ENCODE results near the gene TMEM232. TPM values are rescaled to one million over a fixed set of nuclear protein-coding genes. Genes with fewer than 3 reads are reported as not detected.

Gene TMEM232
- total and polyA plus RNA-seq, 2 donors (not counting 3 experiments of a cell fraction or from before 2014, with no cell fraction given) = 0.17 to 0.38 TPM

- FAIRE-seq (no peak), DNase-seq (ENCODE audit: low read depth, low spot score) (no peak)
- Histone ChIP-seq H3K4me2 (ENCODE audit: insufficient read depth, low read length) (no peak overlapping the region), H4K20me1 (replicated peaks; ENCODE audit: control insufficient read depth, extremely low read depth, insufficient read depth, low read length) (no peaks in the 10 kb centered on the region), H3K79me2 (ENCODE audit: control insufficient read depth, insufficient read depth, low read length) (no peaks in the 10 kb centered on the region), H3K9me3 (replicated peaks; ENCODE audit: control insufficient read depth, insufficient read depth, low read length) (no peaks in the 10 kb centered on the region), H3K27ac (ENCODE audit: insufficient read depth, low read depth, low read length) (no peak overlapping the region), H3K36me3 (ENCODE audit: control insufficient read depth in 2 of 2, extremely low read depth in 1 of 2, insufficient read depth in 2 of 2, low read length in 2 of 2) (no peaks in the 10 kb centered on the region), H3K9me1 (replicated peaks; ENCODE audit: control insufficient read depth, extremely low read depth, insufficient read depth, low read length) (no peaks in the 10 kb centered on the region), H3K4me3 (replicated peaks in 1 of 3; ENCODE audit: insufficient read depth in 1 of 3, low read depth in 1 of 3, low read length in 3 of 3) (no peak overlapping the region), H3K27me3 (ENCODE audit: control insufficient read depth in 2 of 2, insufficient read depth in 2 of 2, low read length in 2 of 2) (no peaks in the 10 kb centered on the region), H3K9ac (replicated peaks; ENCODE audit: extremely low read depth, insufficient read depth, low read length) (no peak overlapping the region), H2AFZ (ENCODE audit: low read depth, low read length) (no peak overlapping the region), H3K4me1 (ENCODE audit: control insufficient read depth, extremely low read depth, insufficient read depth, low read length) (no peaks in the 10 kb centered on the region)
- no peak for TF ChIP-seq POLR2AphosphoS5 (IDR thresholded peaks at IDR 0.05; ENCODE audit: insufficient read depth, low read depth, low read length)
- TF ChIP-seq GATA2 (IDR thresholded peaks at IDR 0.05; ENCODE audit: insufficient read depth, insufficient read length, low read depth, low read length) = no peak
- TF ChIP-seq MAX (IDR thresholded peaks at IDR 0.05; ENCODE audit: insufficient read depth, insufficient read length) = no peak
- no peak for TF ChIP-seq POLR2A (IDR thresholded peaks at IDR 0.05; ENCODE audit: low read depth, low read length)
- no peak for TF ChIP-seq MYC (IDR thresholded peaks at IDR 0.05; ENCODE audit: low read depth, low read length)
- TF ChIP-seq EZH2 (IDR thresholded peaks at IDR 0.05; ENCODE audit: borderline replicate concordance, low read depth, low read length, severe bottlenecking) = no peak
- no peak for TF ChIP-seq JUN (IDR thresholded peaks at IDR 0.05; ENCODE audit: borderline replicate concordance, insufficient read depth, insufficient read length, low read depth)
- no peak for TF ChIP-seq FOS (IDR thresholded peaks at IDR 0.05; ENCODE audit: borderline replicate concordance, insufficient read depth, low read length)
- TF ChIP-seq CTCF (IDR thresholded peaks at IDR 0.05; ENCODE audit: extremely low read depth in 1 of 2, insufficient read depth in 1 of 2, low read depth in 1 of 2, low read length in 2 of 2) = no peak
- BruUV-seq (replicated peaks) = no TSS peak
- CTCF ChIA-PET = no interaction called here
- intact Hi-C loops (cut with micrococcal nuclease) (no loop called here), dilution Hi-C loops (cut with MboI; ENCODE audit: extremely low pct_ligation_motif_present, low sequenced_read_pairs) (no loop called here)
- POLR2A ChIA-PET = no interaction called here
These were observed 283.6 kb downstream of the TMEM232 start for GRCh38 chr5:110442856-110443255.
